ENCODE data around the gene VCP. TPM values are rescaled to one million over a fixed set of nuclear protein-coding genes. Genes with fewer than 3 reads are reported as not detected.
A peak's percentile ranks its signal among the peaks of the same experiment; 100 is the strongest.

VCP gene
- total RNA-seq, 2 experiments from 2014 or later: 215 to 224 TPM

- ChIA-PET CTCF (interaction anchor here (5.0 kb wide), 1 partner anchor 130 kb away, joined by 19 read pairs; no protein-coding TSS in a partner anchor), POLR2A (interaction anchor here (0.9 kb wide), 1 partner anchor 130 kb away, joined by 4 read pairs; no protein-coding TSS in a partner anchor)
- no peaks in the 10 kb centered on the region for H3K36me3 Mint-ChIP-seq (ENCODE audit: low read depth)
- H3K27me3 Mint-ChIP-seq: no peaks in the 10 kb centered on the region
- no peaks in the 10 kb centered on the region for H3K9me3 Mint-ChIP-seq
- no peaks in the 10 kb centered on the region for H3K4me1 Mint-ChIP-seq (ENCODE audit: low read depth)
- no peak overlapping the region for H3K4me3 Mint-ChIP-seq
- intact Hi-C loops (cut with micrococcal nuclease): no loop called here
- no peak overlapping the region for H3K27ac Mint-ChIP-seq
- ATAC-seq (no peak), DNase-seq (no peak)
- TF ChIP-seq, protein P1, sequence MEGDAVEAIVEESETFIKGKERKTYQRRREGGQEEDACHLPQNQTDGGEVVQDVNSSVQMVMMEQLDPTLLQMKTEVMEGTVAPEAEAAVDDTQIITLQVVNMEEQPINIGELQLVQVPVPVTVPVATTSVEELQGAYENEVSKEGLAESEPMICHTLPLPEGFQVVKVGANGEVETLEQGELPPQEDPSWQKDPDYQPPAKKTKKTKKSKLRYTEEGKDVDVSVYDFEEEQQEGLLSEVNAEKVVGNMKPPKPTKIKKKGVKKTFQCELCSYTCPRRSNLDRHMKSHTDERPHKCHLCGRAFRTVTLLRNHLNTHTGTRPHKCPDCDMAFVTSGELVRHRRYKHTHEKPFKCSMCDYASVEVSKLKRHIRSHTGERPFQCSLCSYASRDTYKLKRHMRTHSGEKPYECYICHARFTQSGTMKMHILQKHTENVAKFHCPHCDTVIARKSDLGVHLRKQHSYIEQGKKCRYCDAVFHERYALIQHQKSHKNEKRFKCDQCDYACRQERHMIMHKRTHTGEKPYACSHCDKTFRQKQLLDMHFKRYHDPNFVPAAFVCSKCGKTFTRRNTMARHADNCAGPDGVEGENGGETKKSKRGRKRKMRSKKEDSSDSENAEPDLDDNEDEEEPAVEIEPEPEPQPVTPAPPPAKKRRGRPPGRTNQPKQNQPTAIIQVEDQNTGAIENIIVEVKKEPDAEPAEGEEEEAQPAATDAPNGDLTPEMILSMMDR (IDR thresholded peaks at IDR 0.05): no peak
These were observed 42.6 kb downstream of the VCP start for GRCh38 chr9:35029852-35030251.

DNA sequence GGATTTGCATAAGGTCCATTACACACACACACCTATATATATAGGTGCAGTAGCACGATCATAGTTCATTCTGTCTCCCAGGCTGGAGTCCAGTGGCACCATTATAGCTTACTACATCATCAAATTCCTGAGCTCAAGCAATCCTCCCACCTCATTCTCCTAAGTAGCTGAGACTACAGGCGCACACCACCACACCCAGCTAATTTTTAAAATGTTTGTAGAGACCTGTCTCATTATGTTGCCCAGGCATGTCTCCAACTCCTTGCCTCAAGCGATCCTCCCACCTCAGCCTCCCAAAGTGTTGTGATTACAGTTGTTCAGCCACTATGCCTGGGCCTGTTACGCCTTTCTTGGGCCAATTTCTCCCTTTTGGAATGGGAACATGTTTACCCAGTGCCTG, 43.2 kb downstream of the VCP start:
- Mint-ChIP-seq H3K4me1 (ENCODE audit: low read depth) (no peaks in the 10 kb centered on the region), H3K9me3 (no peaks in the 10 kb centered on the region), H3K4me3 (no peak overlapping the region), H3K36me3 (ENCODE audit: low read depth) (no peaks in the 10 kb centered on the region), H3K27ac (no peak overlapping the region), H3K27me3 (no peaks in the 10 kb centered on the region)
- CTCF ChIA-PET: interaction anchor here (5.0 kb wide), 1 partner anchor 129 kb away, joined by 19 read pairs; no protein-coding TSS in a partner anchor
- DNase-seq (no peak), ATAC-seq (no peak)
- intact Hi-C loops (cut with micrococcal nuclease): no loop called here
- POLR2A ChIA-PET: interaction anchor here (0.6 kb wide), 1 partner anchor 33 kb away, joined by 5 read pairs; no protein-coding TSS in a partner anchor
- TF ChIP-seq, protein P1 (IDR thresholded peaks at IDR 0.05): no peak

GRCh38 chr9:35028341-35028740, 44.1 kb downstream of the VCP start:
- no peak for ATAC-seq
- Mint-ChIP-seq H3K27me3 (no peaks in the 10 kb centered on the region), H3K36me3 (ENCODE audit: low read depth) (peaks cover 6% of the 10 kb centered on the region), H3K9me3 (no peaks in the 10 kb centered on the region), H3K27ac (no peak overlapping the region), H3K4me3 (no peak overlapping the region), H3K4me1 (ENCODE audit: low read depth) (peaks cover 3% of the 10 kb centered on the region)
- intact Hi-C loops (cut with micrococcal nuclease): no loop called here
- POLR2A ChIA-PET: interaction anchor here (1.0 kb wide), 1 partner anchor 15 kb away, joined by 3 read pairs; no protein-coding TSS in a partner anchor
- TF ChIP-seq, protein P1 (IDR thresholded peaks at IDR 0.05): no peak
- CTCF ChIA-PET: interaction anchor here (1.1 to 5.0 kb wide), 4 partner anchors 10 to 270 kb away, joined by 3 to 19 read pairs (median 8); no protein-coding TSS in a partner anchor
- no peak for DNase-seq

DNA sequence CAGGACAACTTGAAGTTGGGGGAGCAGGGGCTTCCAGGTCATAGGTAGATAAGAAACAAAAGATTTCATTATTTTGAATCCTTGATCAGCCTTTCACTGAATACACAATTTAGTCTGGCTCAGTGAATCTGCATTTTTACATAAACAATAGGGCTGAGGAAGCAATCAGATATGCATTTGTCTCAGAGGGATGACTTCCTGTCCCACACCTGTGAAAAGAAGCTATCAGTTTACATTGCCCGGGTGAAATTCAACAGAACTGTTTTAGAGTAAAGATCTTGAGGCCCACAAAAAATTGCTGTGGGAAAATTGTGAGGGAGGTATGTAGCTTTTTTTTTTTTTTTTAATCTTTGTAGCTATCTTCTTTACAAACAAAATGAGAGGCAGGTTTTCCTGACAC, 44.6 kb downstream of the VCP start:
- Mint-ChIP-seq H3K4me1 (ENCODE audit: low read depth) (peaks cover 4% of the 10 kb centered on the region), H3K36me3 (ENCODE audit: low read depth) (peaks cover 6% of the 10 kb centered on the region), H3K27ac (no peak overlapping the region), H3K9me3 (no peaks in the 10 kb centered on the region), H3K4me3 (no peak overlapping the region), H3K27me3 (no peaks in the 10 kb centered on the region)
- TF ChIP-seq, protein P1 (IDR thresholded peaks at IDR 0.05): no peak
- no peak for DNase-seq
- no peak for ATAC-seq
- intact Hi-C loops (cut with micrococcal nuclease): no loop called here
- CTCF ChIA-PET: interaction anchor here (1.1 to 5.0 kb wide), 8 partner anchors 9 to 269 kb away, joined by 3 to 19 read pairs (median 4); no protein-coding TSS in a partner anchor
- POLR2A ChIA-PET: interaction anchor here (1.0 kb wide), 1 partner anchor 15 kb away, joined by 3 read pairs; no protein-coding TSS in a partner anchor

DNA sequence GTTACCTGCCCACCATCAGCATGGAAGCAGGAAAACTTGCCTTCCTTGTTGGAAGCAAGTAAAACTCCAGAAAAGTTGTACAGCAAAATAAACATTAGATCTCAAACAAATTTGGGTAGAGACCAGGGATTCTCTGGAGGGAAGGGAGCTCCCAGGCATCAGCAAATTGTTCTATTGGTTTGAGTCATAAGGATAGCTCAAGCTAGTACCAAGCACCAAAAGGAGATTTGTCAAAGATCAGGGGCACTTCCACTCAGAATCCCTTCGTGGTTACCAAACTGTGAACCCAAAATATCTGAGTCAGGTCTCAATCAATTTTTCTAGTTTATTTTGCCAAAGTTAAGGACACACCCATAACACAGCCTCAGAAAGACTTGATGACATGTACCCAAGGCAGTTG, 45.1 kb downstream of the VCP start:
- Mint-ChIP-seq H3K36me3 (ENCODE audit: low read depth) (peaks cover 6% of the 10 kb centered on the region), H3K27me3 (no peaks in the 10 kb centered on the region), H3K9me3 (no peaks in the 10 kb centered on the region), H3K4me3 (no peak overlapping the region), H3K4me1 (ENCODE audit: low read depth) (peaks cover 4% of the 10 kb centered on the region), H3K27ac (no peak overlapping the region)
- CTCF ChIA-PET: interaction anchor here (1.1 to 5.0 kb wide), 9 partner anchors 9 to 269 kb away, joined by 3 to 19 read pairs (median 4); no protein-coding TSS in a partner anchor
- peak; percentile 13 for ATAC-seq
- intact Hi-C loops (cut with micrococcal nuclease): no loop called here
- TF ChIP-seq, protein P1 (IDR thresholded peaks at IDR 0.05): no peak
- POLR2A ChIA-PET: interaction anchor here (1.0 kb wide), 1 partner anchor 42 kb away, joined by 3 read pairs; no protein-coding TSS in a partner anchor
- DNase-seq: no peak

All from activated CD8-positive, alpha-beta T cell treated with anti-CD3 and anti-CD28 coated beads for 36 hours (primary cell).